GM23248 (cell line): ENCODE results near the gene CRTAC1. TPM values are rescaled to one million over a fixed set of nuclear protein-coding genes. Genes with fewer than 3 reads are reported as not detected.

ENCODE experiments used
- DNase-seq: peaks from one replicate; pipeline ENCODE4 v3.0.0-alpha.2; 2015
- H2AFZ ChIP-seq: fragments of 200-600 bp; sonication (generic); 2 replicates; pipeline ENCODE4 v1.6.1; 2016; ENCODE audit warnings: antibody characterized with exemption
- H3F3A ChIP-seq: fragments of 200-600 bp; sonication (generic); 2 replicates; pipeline ENCODE4 v1.6.1; 2016; ENCODE audit warnings: mild to moderate bottlenecking, antibody characterized with exemption, mixed run types; ENCODE audit not compliant: insufficient read depth
- H3K27ac ChIP-seq: fragments of 200-600 bp; sonication (generic); 2 replicates; pipeline ENCODE4 v1.5.1; 2016; ENCODE audit warnings: mild to moderate bottlenecking
- H3K27me3 ChIP-seq: fragments of 200-600 bp; sonication (generic); replicated peaks from 2 replicates; pipeline ENCODE4 v1.6.1; 2016; ENCODE audit warnings: mild to moderate bottlenecking; ENCODE audit not compliant: insufficient read depth
- H3K36me3 ChIP-seq: fragments of 200-600 bp; sonication (generic); 2 replicates; pipeline ENCODE4 v1.6.1; 2016; ENCODE audit warnings: low read depth, mild to moderate bottlenecking
- H3K4me1 ChIP-seq: fragments of 200-600 bp; sonication (generic); 2 replicates; pipeline ENCODE4 v1.6.1; 2016; ENCODE audit warnings: mild to moderate bottlenecking; ENCODE audit not compliant: insufficient read depth
- H3K4me2 ChIP-seq: fragments of 200-600 bp; sonication (generic); one replicate; pipeline ENCODE4 v1.6.1; 2016; ENCODE audit warnings: mild to moderate bottlenecking; ENCODE audit not compliant: unreplicated experiment
- H3K4me3 ChIP-seq: fragments of 200-600 bp; sonication (generic); 2 replicates; pipeline ENCODE4 v1.5.1; 2016; ENCODE audit warnings: mild to moderate bottlenecking
- H3K79me2 ChIP-seq: fragments of 200-600 bp; sonication (generic); 2 replicates; pipeline ENCODE4 v1.6.1; 2016; ENCODE audit warnings: mild to moderate bottlenecking; ENCODE audit not compliant: insufficient read depth
- H3K9ac ChIP-seq: fragments of 200-600 bp; sonication (generic); 2 replicates; pipeline ENCODE4 v1.6.1; 2016; ENCODE audit warnings: mild to moderate bottlenecking
- H3K9me2 ChIP-seq: fragments of 200-600 bp; sonication (generic); 2 replicates; pipeline ENCODE4 v1.6.1; 2016; ENCODE audit warnings: mixed run types, mild to moderate bottlenecking, moderate library complexity; ENCODE audit not compliant: insufficient read depth
- H3K9me3 ChIP-seq: fragments of 200-600 bp; sonication (generic); one replicate; pipeline ENCODE4 v1.6.1; 2017; ENCODE audit warnings: low read depth
- H4K20me1 ChIP-seq: fragments of 200-600 bp; sonication (generic); 2 replicates; pipeline ENCODE4 v1.6.0; 2016; ENCODE audit not compliant: insufficient read depth
- EZH2 ChIP-seq: fragments of 200-600 bp; sonication (generic); IDR thresholded peaks from 2 replicates; pipeline ENCODE4 v1.6.1; 2018; ENCODE audit warnings: antibody characterized with exemption, mild to moderate bottlenecking; ENCODE audit not compliant: insufficient read depth, poor library complexity, severe bottlenecking
- EZH2phosphoT487 ChIP-seq: fragments of 200-600 bp; sonication (generic); IDR thresholded peaks from 2 replicates; pipeline ENCODE4 v1.6.1; 2018; ENCODE audit warnings: antibody characterized with exemption, moderate library complexity, mild to moderate bottlenecking, low read depth; ENCODE audit not compliant: insufficient read depth
- WGBS, 2 experiments: methylation state at CpG; one replicate each; pipeline ENCODE4 v1.1.6; 2015 to 2017; ENCODE audit warnings: low lambda C conversion rate in 2 of 2, low coverage in 1 of 2; ENCODE audit errors: missing lambda C conversion rate in 2 of 2; 5-methylcytosine and 5-hydroxymethylcytosine counted together
- in situ Hi-C: fragments of 300-500 bp; cut with MboI; formaldehyde crosslinking; loops from 2 replicates; pipeline ENCODE4 v1.15.0; 2020
- polyA plus RNA-seq: library from polyadenylated mRNA; unstranded; fragments of >200 nt; fragmentation: Nextera tagmentation; extraction: Ambion mirVana; gene quantifications from 2 replicates; pipeline ENCODE4 v1.2.1, GENCODE V29; 2016
- total RNA-seq: library from RNA; depleted of rRNA; stranded (reverse); fragments of >200 nt; shearing (Covaris generic); gene quantifications from 2 replicates; pipeline ENCODE4 v1.2.3, GENCODE V29; 2014

The CRTAC1 gene
- total and polyA plus RNA-seq, 2 experiments from 2014 or later, result not detected

GRCh38 chr10:97892939-97893338, 137.5 kb downstream of the CRTAC1 start:
- Histone ChIP-seq H3K4me3 (no peak overlapping the region), H2AFZ (no peak overlapping the region), H3K4me2 (no peak overlapping the region), H3K9ac (no peak overlapping the region), H3K27ac (no peak overlapping the region), H3K4me1 (peaks cover 5% of the 10 kb centered on the region; the same call in 1 of the 2 replicates), H3K79me2 (no peaks in the 10 kb centered on the region), H3K9me3 (no peaks in the 10 kb centered on the region), H3K36me3 (no peaks in the 10 kb centered on the region), H3F3A (no peaks in the 10 kb centered on the region), H4K20me1 (no peaks in the 10 kb centered on the region), H3K9me2 (no peaks in the 10 kb centered on the region), H3K27me3 (peaks cover 34% of the 10 kb centered on the region)
- DNase-seq, result no peak
- no peak for TF ChIP-seq EZH2phosphoT487
- TF ChIP-seq EZH2, result no peak
- WGBS, 2 experiments, result 18 to 35% methylated on average over 2 of the region's 2 CpGs
- in situ Hi-C loops, result no loop called here

DNA sequence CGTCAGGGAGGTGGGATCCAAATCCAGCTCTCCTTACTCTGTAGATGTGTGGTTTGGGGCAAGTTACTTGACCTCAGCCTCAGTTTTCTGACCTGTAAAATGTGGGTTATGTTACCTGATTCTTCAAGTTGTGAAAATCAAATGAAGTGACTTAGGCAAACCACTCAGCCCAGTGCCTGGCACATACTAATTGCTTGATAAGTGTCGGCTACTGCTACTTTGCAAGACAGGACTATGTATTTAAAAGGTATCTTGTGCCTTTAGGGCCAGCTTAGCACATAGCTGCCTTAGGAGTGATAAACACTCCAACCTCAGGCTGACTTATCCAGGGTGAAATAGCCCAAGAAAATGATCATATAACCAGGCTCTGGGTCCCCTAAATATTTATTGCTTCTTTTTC, 137.9 kb downstream of the CRTAC1 start:
- H4K20me1 ChIP-seq, result no peaks in the 10 kb centered on the region
- in situ Hi-C loops, result no loop called here
- TF ChIP-seq EZH2, result no peak
- TF ChIP-seq EZH2phosphoT487, result no peak
- H3K9me2 ChIP-seq, result no peaks in the 10 kb centered on the region
- WGBS, 2 experiments, result 61 to 67% methylated on average over 2 of the region's 2 CpGs
- H3K4me1 ChIP-seq, result peaks cover 5% of the 10 kb centered on the region; the same call in 1 of the 2 replicates
- no peak overlapping the region for H3K27ac ChIP-seq
- no peaks in the 10 kb centered on the region for H3F3A ChIP-seq
- H3K9ac ChIP-seq, result no peak overlapping the region
- H3K9me3 ChIP-seq, result no peaks in the 10 kb centered on the region
- H3K4me3 ChIP-seq, result no peak overlapping the region
- peaks cover 32% of the 10 kb centered on the region for H3K27me3 ChIP-seq
- H3K79me2 ChIP-seq, result no peaks in the 10 kb centered on the region
- no peak for DNase-seq
- no peaks in the 10 kb centered on the region for H3K36me3 ChIP-seq
- no peak overlapping the region for H3K4me2 ChIP-seq
- no peak overlapping the region for H2AFZ ChIP-seq

DNA sequence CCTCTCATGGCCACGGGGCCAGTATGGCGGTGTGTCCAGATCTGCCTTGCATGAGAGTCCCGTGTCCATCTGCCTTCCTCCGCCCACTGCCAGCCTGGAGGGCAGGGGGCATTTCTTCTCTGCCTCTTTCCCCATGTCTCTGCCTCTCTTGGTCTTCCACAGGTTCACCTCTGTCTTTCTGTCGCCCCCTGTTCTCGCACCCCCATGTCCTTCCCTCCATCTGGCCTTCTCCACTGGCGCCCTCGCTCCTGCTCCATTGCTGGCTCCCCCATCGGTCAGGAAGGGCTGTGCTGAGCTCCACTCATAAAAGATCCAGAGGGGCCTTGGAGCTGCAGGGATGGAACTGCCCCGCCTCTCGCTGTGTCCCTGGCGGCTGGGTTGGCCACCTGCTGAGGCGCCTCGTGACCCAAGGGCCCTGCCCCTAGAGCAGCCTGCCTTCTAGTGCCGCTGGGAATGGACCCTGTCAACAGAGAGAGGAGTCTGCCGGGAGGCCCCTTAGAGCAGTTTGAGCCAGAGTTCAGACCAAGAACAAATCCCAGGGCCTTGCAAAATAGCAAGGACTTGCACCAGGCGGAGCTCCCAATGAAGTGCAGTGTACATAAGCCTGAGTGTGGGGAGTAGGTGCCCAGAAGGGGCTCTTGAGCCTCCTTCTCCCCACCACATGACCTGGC, 138.8 kb downstream of the CRTAC1 start:
- Histone ChIP-seq H3K27me3 (peaks cover 29% of the 10 kb centered on the region; the same call in 1 of the 2 replicates), H4K20me1 (no peaks in the 10 kb centered on the region), H3K4me2 (no peak overlapping the region), H3F3A (no peaks in the 10 kb centered on the region), H3K4me1 (peaks cover 5% of the 10 kb centered on the region; the same call in 1 of the 2 replicates), H3K4me3 (no peak overlapping the region), H2AFZ (no peak overlapping the region), H3K36me3 (no peaks in the 10 kb centered on the region), H3K9me3 (no peaks in the 10 kb centered on the region), H3K9me2 (no peaks in the 10 kb centered on the region), H3K79me2 (no peaks in the 10 kb centered on the region), H3K27ac (no peak overlapping the region), H3K9ac (no peak overlapping the region)
- no peak for DNase-seq
- in situ Hi-C loops, result no loop called here
- no peak for TF ChIP-seq EZH2
- TF ChIP-seq EZH2phosphoT487, result no peak
- 80 to 83% methylated on average over 16 to 17 of the region's 17 CpGs for WGBS, 2 experiments

GRCh38 chr10:97889461-97890265, 140.8 kb downstream of the CRTAC1 start:
- TF ChIP-seq EZH2phosphoT487, result no peak
- TF ChIP-seq EZH2, result no peak
- no peak overlapping the region for H3K4me3 ChIP-seq
- no peaks in the 10 kb centered on the region for H3K36me3 ChIP-seq
- H3K4me2 ChIP-seq, result peak overlapping the region; percentile 59
- no peak overlapping the region for H3K27ac ChIP-seq
- H3K9me3 ChIP-seq, result no peaks in the 10 kb centered on the region
- whole genome bisulfite sequencing, 2 experiments, result 71 to 76% methylated on average over 16 to 18 of the region's 18 CpGs
- H2AFZ ChIP-seq, result no peak overlapping the region
- no peaks in the 10 kb centered on the region for H3F3A ChIP-seq
- H3K4me1 ChIP-seq, result peaks cover 5% of the 10 kb centered on the region; the same call in 1 of the 2 replicates
- H3K9ac ChIP-seq, result no peak overlapping the region
- in situ Hi-C loops, result no loop called here
- peak; percentile 24 for DNase-seq
- H3K27me3 ChIP-seq, result peaks cover 19% of the 10 kb centered on the region; the same call in 1 of the 2 replicates
- H3K9me2 ChIP-seq, result no peaks in the 10 kb centered on the region
- H4K20me1 ChIP-seq, result no peaks in the 10 kb centered on the region
- no peaks in the 10 kb centered on the region for H3K79me2 ChIP-seq
